Heart right ventricle (tissue), 16 donors: ENCODE data around the gene NUP85. TPM values are rescaled to one million over a fixed set of nuclear protein-coding genes. Genes with fewer than 3 reads are reported as not detected.

ENCODE experiments used
- ATAC-seq, 8 donors: fragments of 200-7000 bp; cut with Tn5 transposase; one replicate each; pipeline ENCODE4 v1.9.1; 2020; ENCODE audit warnings: mild to moderate bottlenecking in 8 of 8, moderate library complexity in 8 of 8, moderate number of reproducible peaks in 1 of 8
- DNase-seq, 2 donors: peaks; one replicate each; pipeline ENCODE4 v3.0.0-alpha.2; 2020
- H3K27ac ChIP-seq, 10 donors: fragments of 200-600 bp; sonication (generic) in 2 of 10; one replicate each; pipeline versions ENCODE4 v1.5.0 to v1.8.0; 2020 to 2022; ENCODE audit warnings: mild to moderate bottlenecking in 3 of 10
- H3K27me3 ChIP-seq, 7 donors: fragments of 200-600 bp; one replicate each; pipeline ENCODE4 v1.8.0; 2021 to 2022; ENCODE audit warnings: mild to moderate bottlenecking in 2 of 7
- H3K36me3 ChIP-seq, 9 donors: fragments of 200-600 bp; sonication (generic) in 1 of 9; one replicate each; pipeline versions ENCODE4 v1.5.0 to v1.8.0; 2020 to 2022; ENCODE audit warnings: mild to moderate bottlenecking in 2 of 9
- H3K4me1 ChIP-seq, 9 donors: fragments of 200-600 bp; sonication (generic) in 1 of 9; one replicate each; pipeline versions ENCODE4 v1.5.0 to v1.8.0; 2020 to 2022; ENCODE audit warnings: mild to moderate bottlenecking in 4 of 9
- H3K4me3 ChIP-seq, 10 donors: fragments of 200-600 bp; sonication (generic) in 2 of 10; one replicate each; pipeline versions ENCODE4 v1.5.0 to v1.8.0; 2020 to 2022; ENCODE audit warnings: mild to moderate bottlenecking in 7 of 10, moderate library complexity in 2 of 10
- H3K9me3 ChIP-seq, 11 donors: fragments of 200-600 bp in 10 of 11; sonication (generic) in 2 of 11; one replicate each; pipeline versions ENCODE4 v1.5.0 to v1.8.0; 2013 to 2022; ENCODE audit warnings: mild to moderate bottlenecking in 2 of 11, control low read depth in 1 of 11, moderate library complexity in 1 of 11
- CTCF ChIP-seq, 9 donors: fragments of 200-600 bp; sonication (generic) in 2 of 9; IDR thresholded peaks; one replicate each; pipeline versions ENCODE4 v1.5.0 to v1.8.0; 2021 to 2022; ENCODE audit warnings: antibody characterized with exemption in 9 of 9, mild to moderate bottlenecking in 5 of 9, moderate library complexity in 1 of 9
- WGBS, 2 donors: extraction: QIAGEN DNeasy Blood & Tissue Kit; methylation state at CpG; one replicate each; pipeline ENCODE4 v1.1.7; 2013; ENCODE audit warnings: inconsistent platforms in 1 of 2; 5-methylcytosine and 5-hydroxymethylcytosine counted together
- intact Hi-C, 10 donors: fragments of 100-400 bp; cut with DNase I; formaldehyde crosslinking; loops; one replicate each; pipeline versions ENCODE4 v1.11.1 to v1.14.2; 2022
- polyA plus RNA-seq, 2 donors: library from polyadenylated mRNA; stranded (reverse); fragments of 200-250 nt; gene quantifications; one replicate each; pipeline ENCODE4 v1.2.3, GENCODE V29; 2013
- total RNA-seq, 10 donors: library from RNA; stranded (reverse); fragmentation: NEBNext Ultra II Directional in 3 of 10; extraction: Animal tissue kit (Norgen Biotek cat#: 25700) in 3 of 10; gene quantifications; one replicate each; pipeline versions ENCODE4 v1.2.1 to v1.2.4, GENCODE V29; 2021 to 2023
- donor health status: Arrhythmogenic right ventricular cardiomyopathy.
- donor health status: ischemic (EF 13 %, LVEDD 7.1; RV severe dilation, severe dysfunction).
- donor health status: healthy with polysubstance abuse.
- donor health status: DM: no; HTN: yes; CAD: no.
- donor health status: DM: no; HTN: no; CAD: no.
- donor health status: ischemic (EF 25% LVEDD 6.9; RV normal size, moderate dysfunction).
- donor health status: ischemic (EF 25% LVEDD 5.7; RV mildly dilated, moderate dysfunction).
- donor health status: healthy.
- donor health status: DM: yes; HTN: yes; CAD: no.
- donor health status: Ischemic cardiomyopathy.
- donor health status: ischemic (EF 35%, LVEDD 5.7; RV mildly dilated, moderate dysfunction).
- donor health status: nonischemic (EF 11% LVEDD 7.7; RV severe dilation, severe dysfunction).
- donor health status: DM: yes; HTN: yes; CAD: no.
- donor health status: PGD.
- donor health status: ischemic (EF 29% LVEDD 5.4; RV normal size, mild dysfunction).
- donor health status: nonischemic (EF 23%, LVEDD 6.1; RV moderate dilation, normal function).

Gene NUP85
- total and polyA plus RNA-seq, 12 donors, result 16.2 to 39.0 (median 23.3) TPM

- DNase-seq (no peak), ATAC-seq (peak in 1 of 8 donors; percentile 2)
- 21 to 23% methylated on average over 6 of the region's 6 CpGs for WGBS, 2 donors
- Histone ChIP-seq H3K4me3 (peak overlapping the region; percentile 69 to 100 (median 96)), H3K27me3 (no peaks in the 10 kb centered on the region), H3K4me1 (peaks cover 4 to 63% (median 37%) of the 10 kb centered on the region in 9 donors), H3K36me3 (peaks cover 0 to 37% (median 20%) of the 10 kb centered on the region in 9 donors), H3K9me3 (no peaks in the 10 kb centered on the region), H3K27ac (peak overlapping the region in 9 of 10 donors; percentile 90 to 99 (median 97))
- TF ChIP-seq CTCF (IDR thresholded peaks at IDR 0.05), result no peak
- intact Hi-C loops, result loop anchor here in 4 of 10 donors (2.0 to 5.0 kb wide), 3 partner anchors 19 to 142 kb away; partner anchors contain the start of genes GRB2 (in 1 of the 4) and SLC25A19 (in 1 of the 4)
Observed at GRCh38 chr17:75269844-75270217, 64.4 kb downstream of the NUP85 start.

- Histone ChIP-seq H3K27me3 (no peaks in the 10 kb centered on the region), H3K9me3 (no peaks in the 10 kb centered on the region), H3K27ac (peak overlapping the region; percentile 90 to 99 (median 97)), H3K4me3 (peak overlapping the region; percentile 69 to 100 (median 96)), H3K36me3 (peaks cover 0 to 37% (median 16%) of the 10 kb centered on the region in 9 donors), H3K4me1 (peaks cover 4 to 62% (median 37%) of the 10 kb centered on the region in 9 donors)
- intact Hi-C loops, result loop anchor here in 4 of 10 donors (2.0 to 5.0 kb wide), 3 partner anchors 18 to 142 kb away; partner anchors contain the start of genes GRB2 (in 1 of the 4) and SLC25A19 (in 1 of the 4)
- 1% methylated on average over 46 to 47 of the region's 47 CpGs for WGBS, 2 donors
- TF ChIP-seq CTCF (IDR thresholded peaks at IDR 0.05), result peak in 5 of 9 donors; percentile 24 to 52 (median 44)
- DNase-seq (peak; percentile 65 to 69), ATAC-seq (peak; percentile 49 to 71 (median 61))
Observed at GRCh38 chr17:75270218-75270965, 64.9 kb downstream of the NUP85 start.

DNA sequence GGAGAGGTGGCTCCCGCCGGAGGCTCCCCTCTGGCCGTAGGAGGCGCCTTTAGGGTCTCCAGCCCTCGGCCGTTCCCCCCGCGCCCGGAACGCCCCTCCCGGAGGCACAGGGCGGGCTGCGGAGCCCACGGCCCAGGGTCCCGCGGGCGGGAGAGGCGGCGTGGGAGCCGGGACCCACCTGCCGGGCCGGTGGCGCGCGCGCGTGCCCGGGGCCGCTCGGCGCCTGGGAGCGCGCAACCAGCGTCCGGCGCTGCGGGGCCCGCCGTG, 65.4 kb downstream of the NUP85 start, which contains the start of gene MIF4GD:
MIF4GD (minus strand) TSS at position 266 of the 267 bp plus-strand sequence. CDS start 1,036 bp downstream, outside the sequence.
- TF ChIP-seq CTCF (IDR thresholded peaks at IDR 0.05), result no peak
- peak within 1 kb of the TSS; percentile 90 to 99 (median 97) for H3K27ac ChIP-seq
- H3K27me3 ChIP-seq, result no peaks in the 10 kb centered on the region
- peak within 1 kb of the TSS; percentile 69 to 100 (median 96) for H3K4me3 ChIP-seq
- no peak for ATAC-seq
- H3K4me1 ChIP-seq, result peaks cover 4 to 56% (median 37%) of the 10 kb centered on the region in 9 donors
- H3K36me3 ChIP-seq, result peaks cover 0 to 33% (median 11%) of the 10 kb centered on the region in 9 donors
- 0 to 1% methylated on average over 15 to 39 of the region's 39 CpGs for WGBS, 2 donors
- no peak for DNase-seq
- intact Hi-C loops, result loop anchor here in 4 of 10 donors (2.0 to 5.0 kb wide), 3 partner anchors 18 to 141 kb away; partner anchors contain the start of genes GRB2 (in 1 of the 4) and SLC25A19 (in 1 of the 4)
- H3K9me3 ChIP-seq, result no peaks in the 10 kb centered on the region

DNA sequence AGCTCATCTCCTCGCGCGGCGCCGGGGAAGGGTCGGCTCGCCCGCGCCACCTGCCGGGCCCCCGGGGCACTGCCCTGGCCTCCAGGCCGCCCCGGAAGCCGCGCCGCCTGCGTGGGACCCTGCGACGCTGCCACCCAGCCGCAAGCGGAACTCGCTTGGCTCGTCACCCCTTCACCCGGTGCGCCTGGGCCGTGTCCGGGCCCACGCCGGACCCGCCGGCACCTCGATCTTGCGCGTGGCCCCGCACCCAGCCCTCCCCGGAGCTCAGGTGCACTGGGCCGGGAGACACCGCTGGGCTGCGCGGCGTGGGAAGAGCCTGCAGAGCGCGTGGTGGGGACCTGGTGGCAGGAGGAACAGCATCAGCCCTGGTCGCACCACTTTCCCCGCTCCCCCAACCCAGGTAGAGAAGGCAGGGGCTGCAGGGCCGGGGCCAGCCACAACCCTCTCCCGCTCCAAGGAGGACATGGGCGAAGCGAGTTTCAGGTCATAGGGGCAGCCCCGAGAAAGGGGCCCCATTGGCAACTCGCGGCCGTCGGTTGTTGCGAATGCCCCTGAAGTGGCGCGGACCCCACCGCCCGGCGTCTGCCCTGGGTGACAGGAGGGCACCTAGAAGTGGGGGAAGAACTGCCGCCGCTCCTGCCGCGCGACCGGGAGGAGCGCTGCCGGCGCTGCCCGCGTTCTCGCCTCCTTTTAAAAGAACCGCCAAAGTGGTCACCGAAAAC, 65.9 kb downstream of the NUP85 start:
- Histone ChIP-seq H3K4me1 (peaks cover 4 to 52% (median 37%) of the 10 kb centered on the region in 9 donors), H3K27me3 (no peaks in the 10 kb centered on the region), H3K27ac (peak overlapping the region; percentile 81 to 98 (median 91)), H3K4me3 (peak overlapping the region; percentile 65 to 100 (median 96)), H3K9me3 (no peaks in the 10 kb centered on the region), H3K36me3 (peaks cover 0 to 28% (median 7%) of the 10 kb centered on the region in 9 donors)
- WGBS, 2 donors, result 0% methylated on average over 67 to 74 of the region's 74 CpGs
- intact Hi-C loops, result loop anchor here in 4 of 10 donors (2.0 to 5.0 kb wide), 3 partner anchors 17 to 141 kb away; partner anchors contain the start of genes GRB2 (in 1 of the 4) and SLC25A19 (in 1 of the 4)
- peak; percentile 60 to 95 (median 81) for TF ChIP-seq CTCF (IDR thresholded peaks at IDR 0.05)
- peak; percentile 78 to 83 for DNase-seq
- ATAC-seq, result peak; percentile 60 to 90 (median 72)
